Stimulated activated effector memory CD8-positive, alpha-beta T cell treated with anti-CD3 and anti-CD28 coated beads, Interleukin-12 subunit alpha, Interleukin-12 subunit beta, amount 100 ng/mL, for 72 hours (primary cell): ENCODE measurements around the gene SRPRA.

Experiments used
- ATAC-seq: fragments of 150-1000 bp; cut with Tn5 transposase; 2 replicates; pipeline ENCODE4 v1.10.0; 2021
- DNase-seq, 2 donors: peaks; one replicate each; pipeline ENCODE4 v3.0.0; 2021 to 2022; ENCODE audit warnings: low spot score in 2 of 2
- H3K27ac Mint-ChIP-seq: one replicate; pipeline ENCODE4 v1.8.0; 2022; ENCODE audit warnings: mild to moderate bottlenecking, mixed read lengths
- H3K36me3 Mint-ChIP-seq: one replicate; pipeline ENCODE4 v1.8.0; 2022; ENCODE audit warnings: mild to moderate bottlenecking, mixed read lengths
- H3K4me1 Mint-ChIP-seq: one replicate; pipeline ENCODE4 v1.8.0; 2022; ENCODE audit warnings: mixed read lengths
- H3K4me3 Mint-ChIP-seq: one replicate; pipeline ENCODE4 v1.8.0; 2022; ENCODE audit warnings: mild to moderate bottlenecking, mixed read lengths
- H3K9me3 Mint-ChIP-seq: one replicate; pipeline ENCODE4 v1.8.0; 2022; ENCODE audit warnings: mixed read lengths

The SRPRA gene

DNA sequence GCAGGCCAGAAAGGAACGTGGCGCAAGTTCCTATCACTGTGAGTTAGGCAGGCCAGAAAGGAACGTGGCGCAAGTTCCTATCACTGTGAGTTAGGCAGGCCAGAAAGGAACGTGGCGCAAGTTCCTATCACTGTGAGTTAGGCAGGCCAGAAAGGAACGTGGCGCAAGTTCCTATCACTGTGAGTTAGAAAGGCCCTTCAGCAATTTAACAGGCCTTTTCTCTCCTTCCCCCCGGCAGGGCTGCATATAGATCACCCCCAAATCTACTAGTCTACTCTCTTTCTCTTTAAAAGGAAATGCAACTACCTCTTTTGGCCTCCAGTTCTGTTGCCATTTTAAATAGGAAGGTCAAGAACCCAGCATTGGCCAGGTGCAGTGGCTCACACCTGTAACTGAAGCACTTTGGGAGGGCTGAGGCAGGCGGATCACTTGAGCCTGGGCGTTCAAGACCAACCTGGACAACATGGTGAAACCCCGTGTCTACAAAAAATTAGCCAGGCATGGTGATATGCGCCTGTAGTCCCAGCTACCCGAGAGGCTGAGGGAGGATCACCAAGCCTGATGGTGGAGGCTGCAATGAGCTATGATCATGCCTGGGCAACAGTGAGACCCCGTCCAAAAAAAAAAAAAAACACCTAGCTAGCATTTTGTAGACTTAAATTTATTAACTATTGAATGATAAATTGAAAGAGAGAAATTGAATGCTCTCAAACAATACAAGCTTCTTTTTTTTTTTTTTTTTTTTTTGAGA is 42.2 kb downstream of the SRPRA start:
- DNase-seq: no peak
- no peak for ATAC-seq
- H3K27ac Mint-ChIP-seq: no peak overlapping the region
- no peaks in the 10 kb centered on the region for H3K4me1 Mint-ChIP-seq
- H3K4me3 Mint-ChIP-seq: no peak overlapping the region
- H3K9me3 Mint-ChIP-seq: no peaks in the 10 kb centered on the region
- peaks cover 12% of the 10 kb centered on the region for H3K36me3 Mint-ChIP-seq

DNA sequence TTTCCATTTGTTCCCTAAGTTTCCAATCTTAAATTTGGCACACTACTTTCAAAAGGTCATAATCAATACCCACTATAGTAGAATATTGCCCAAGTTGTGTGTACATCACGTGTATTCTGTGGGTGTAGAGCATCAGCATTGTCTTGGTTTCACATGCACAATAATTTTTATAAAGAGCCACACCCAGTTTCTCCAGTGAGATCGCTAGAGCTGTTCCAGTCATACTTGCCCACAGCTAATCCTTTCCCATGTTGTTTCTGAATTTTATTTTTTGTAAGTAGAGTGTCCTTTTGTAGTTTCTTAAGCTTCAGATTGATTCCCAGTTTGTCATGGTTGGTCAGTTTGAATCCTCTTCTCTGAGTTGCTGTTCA is 43.4 kb downstream of the SRPRA start:
- Mint-ChIP-seq H3K4me1 (peaks cover 2% of the 10 kb centered on the region), H3K27ac (no peak overlapping the region), H3K4me3 (no peak overlapping the region), H3K9me3 (no peaks in the 10 kb centered on the region), H3K36me3 (peaks cover 2% of the 10 kb centered on the region)
- ATAC-seq: no peak
- no peak for DNase-seq

GRCh38 chr11:126224647-126225294 is 43.9 kb downstream of the SRPRA start:
- ATAC-seq: no peak
- Mint-ChIP-seq H3K4me3 (no peak overlapping the region), H3K36me3 (no peaks in the 10 kb centered on the region), H3K9me3 (no peaks in the 10 kb centered on the region), H3K4me1 (peaks cover 7% of the 10 kb centered on the region), H3K27ac (no peak overlapping the region)
- DNase-seq: no peak

GRCh38 chr11:126219547-126219946 is 49.1 kb downstream of the SRPRA start:
- ATAC-seq (no peak), DNase-seq (no peak)
- Mint-ChIP-seq H3K36me3 (peaks cover 5% of the 10 kb centered on the region), H3K4me1 (peaks cover 28% of the 10 kb centered on the region), H3K4me3 (no peak overlapping the region), H3K27ac (no peak overlapping the region), H3K9me3 (no peaks in the 10 kb centered on the region)

- DNase-seq: no peak
- Mint-ChIP-seq H3K4me3 (no peak overlapping the region), H3K27ac (no peak overlapping the region), H3K4me1 (peaks cover 39% of the 10 kb centered on the region), H3K9me3 (no peaks in the 10 kb centered on the region), H3K36me3 (peaks cover 5% of the 10 kb centered on the region)
- no peak for ATAC-seq
Observed at GRCh38 chr11:126217491-126217890, 51.2 kb downstream of the SRPRA start.

GRCh38 chr11:126216526-126217305 is 52.0 kb downstream of the SRPRA start:
- Mint-ChIP-seq H3K27ac (peak overlapping the region; percentile 29), H3K4me1 (peaks cover 46% of the 10 kb centered on the region), H3K9me3 (no peaks in the 10 kb centered on the region), H3K4me3 (no peak overlapping the region), H3K36me3 (peaks cover 11% of the 10 kb centered on the region)
- ATAC-seq: peak; percentile 86
- no peak for DNase-seq

GRCh38 chr11:126214841-126215240 is 53.9 kb downstream of the SRPRA start:
- no peak for DNase-seq
- Mint-ChIP-seq H3K4me1 (peaks cover 54% of the 10 kb centered on the region), H3K9me3 (no peaks in the 10 kb centered on the region), H3K36me3 (peaks cover 28% of the 10 kb centered on the region), H3K4me3 (no peak overlapping the region), H3K27ac (no peak overlapping the region)
- no peak for ATAC-seq

- no peak for ATAC-seq
- no peaks in the 10 kb centered on the region for H3K9me3 Mint-ChIP-seq
- H3K4me1 Mint-ChIP-seq: peaks cover 54% of the 10 kb centered on the region
- H3K4me3 Mint-ChIP-seq: no peak overlapping the region
- H3K27ac Mint-ChIP-seq: no peak overlapping the region
- DNase-seq: no peak
- peaks cover 32% of the 10 kb centered on the region for H3K36me3 Mint-ChIP-seq
Observed at GRCh38 chr11:126214441-126214840, 54.3 kb downstream of the SRPRA start.
